ENCODE data around the gene IFFO2.

The IFFO2 gene

DNA sequence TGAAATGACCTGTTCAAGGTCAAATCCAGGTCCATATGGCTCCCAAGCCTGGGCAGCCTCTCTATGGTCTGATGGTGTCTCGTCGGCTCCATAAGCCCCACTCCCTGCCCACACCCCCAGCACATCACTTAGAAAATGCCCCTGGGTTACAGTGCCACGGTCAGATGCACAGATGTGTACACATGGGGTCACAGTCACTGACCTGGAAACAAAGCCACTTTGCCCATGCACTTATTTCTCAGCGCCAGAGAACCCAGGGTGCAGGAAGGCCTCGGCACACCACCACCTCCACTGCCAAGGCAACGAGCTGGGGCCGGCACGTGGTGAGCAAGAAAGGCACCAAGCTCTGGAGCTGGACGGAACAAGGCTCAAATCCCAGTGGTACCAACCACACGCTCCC, 24.7 kb downstream of the IFFO2 start:
- Histone ChIP-seq H3K9me3 (ENCODE audit: low read length) (no peaks in the 10 kb centered on the region), H3K4me1 (ENCODE audit: insufficient read depth, low read length) (peaks cover 22% of the 10 kb centered on the region), H3K36me3 (ENCODE audit: insufficient read depth, low read length) (no peaks in the 10 kb centered on the region), H3K4me3 (ENCODE audit: low read depth in 1 of 2, low read length in 2 of 2) (no peak overlapping the region), H3K27me3 (ENCODE audit: control insufficient read depth in 1 of 2, insufficient read depth in 2 of 2, low read length in 2 of 2) (no peaks in the 10 kb centered on the region), H3K9ac (ENCODE audit: low read length) (no peak overlapping the region), H3K27ac (ENCODE audit: low read depth, low read length) (no peak overlapping the region)

DNA sequence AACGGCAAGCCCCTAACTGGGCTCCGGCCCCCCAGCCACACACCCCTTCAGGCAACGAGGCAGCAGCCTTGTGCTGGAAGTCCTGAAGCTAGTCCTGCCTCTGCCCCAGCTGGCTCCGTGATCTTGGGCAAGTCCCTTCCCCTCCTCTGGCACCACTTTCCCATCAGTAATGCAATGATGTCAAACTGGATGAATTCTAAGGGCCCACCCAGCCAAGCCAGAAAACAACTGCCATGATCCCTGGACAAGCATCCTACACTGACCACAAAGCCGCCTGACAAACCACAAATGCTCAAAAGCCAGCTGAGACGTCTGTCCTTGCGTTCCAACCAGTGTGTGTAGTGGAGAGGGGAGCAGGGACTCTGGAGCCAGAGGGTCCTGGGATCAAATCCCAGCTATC, 26.8 kb downstream of the IFFO2 start:
- H3K4me1 ChIP-seq (ENCODE audit: insufficient read depth, low read length): peaks cover 25% of the 10 kb centered on the region
- H3K4me3 ChIP-seq (ENCODE audit: low read depth in 1 of 2, low read length in 2 of 2): no peak overlapping the region
- H3K9ac ChIP-seq (ENCODE audit: low read length): no peak overlapping the region
- H3K9me3 ChIP-seq (ENCODE audit: low read length): no peaks in the 10 kb centered on the region
- H3K27me3 ChIP-seq (ENCODE audit: control insufficient read depth in 1 of 2, insufficient read depth in 2 of 2, low read length in 2 of 2): no peaks in the 10 kb centered on the region
- no peaks in the 10 kb centered on the region for H3K36me3 ChIP-seq (ENCODE audit: insufficient read depth, low read length)
- no peak overlapping the region for H3K27ac ChIP-seq (ENCODE audit: low read depth, low read length)

DNA sequence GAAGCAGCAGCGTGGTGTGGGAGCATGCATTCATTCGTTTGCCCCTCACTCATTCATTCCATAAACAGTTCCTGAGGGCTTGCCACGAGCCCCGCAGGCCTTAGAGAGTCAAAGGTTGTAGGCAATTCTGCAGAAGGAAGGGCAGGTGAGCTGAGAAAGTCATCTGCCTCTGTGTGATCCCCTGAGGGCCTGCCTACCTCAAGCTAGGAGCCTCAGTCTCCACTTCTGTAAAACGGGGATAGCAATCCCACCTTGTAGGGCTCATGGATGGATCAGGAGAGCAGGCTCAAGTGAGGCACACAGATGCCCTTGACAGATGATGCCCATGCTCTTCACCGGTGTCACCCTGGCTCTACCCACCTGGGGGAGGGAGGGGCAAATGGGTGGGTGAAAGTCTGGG, 27.5 kb downstream of the IFFO2 start:
- H3K27ac ChIP-seq (ENCODE audit: low read depth, low read length): no peak overlapping the region
- no peaks in the 10 kb centered on the region for H3K27me3 ChIP-seq (ENCODE audit: control insufficient read depth in 1 of 2, insufficient read depth in 2 of 2, low read length in 2 of 2)
- peaks cover 31% of the 10 kb centered on the region for H3K4me1 ChIP-seq (ENCODE audit: insufficient read depth, low read length)
- no peak overlapping the region for H3K9ac ChIP-seq (ENCODE audit: low read length)
- H3K9me3 ChIP-seq (ENCODE audit: low read length): no peaks in the 10 kb centered on the region
- no peak overlapping the region for H3K4me3 ChIP-seq (ENCODE audit: low read depth in 1 of 2, low read length in 2 of 2)
- H3K36me3 ChIP-seq (ENCODE audit: insufficient read depth, low read length): no peaks in the 10 kb centered on the region

- no peaks in the 10 kb centered on the region for H3K36me3 ChIP-seq (ENCODE audit: insufficient read depth, low read length)
- H3K4me1 ChIP-seq (ENCODE audit: insufficient read depth, low read length): peaks cover 37% of the 10 kb centered on the region
- no peaks in the 10 kb centered on the region for H3K27me3 ChIP-seq (ENCODE audit: control insufficient read depth in 1 of 2, insufficient read depth in 2 of 2, low read length in 2 of 2)
- H3K9me3 ChIP-seq (ENCODE audit: low read length): no peaks in the 10 kb centered on the region
- no peak overlapping the region for H3K4me3 ChIP-seq (ENCODE audit: low read depth in 1 of 2, low read length in 2 of 2)
- H3K9ac ChIP-seq (ENCODE audit: low read length): no peak overlapping the region
- no peak overlapping the region for H3K27ac ChIP-seq (ENCODE audit: low read depth, low read length)
Measured at GRCh38 chr1:18928406-18928805, 28.1 kb downstream of the IFFO2 start.

DNA sequence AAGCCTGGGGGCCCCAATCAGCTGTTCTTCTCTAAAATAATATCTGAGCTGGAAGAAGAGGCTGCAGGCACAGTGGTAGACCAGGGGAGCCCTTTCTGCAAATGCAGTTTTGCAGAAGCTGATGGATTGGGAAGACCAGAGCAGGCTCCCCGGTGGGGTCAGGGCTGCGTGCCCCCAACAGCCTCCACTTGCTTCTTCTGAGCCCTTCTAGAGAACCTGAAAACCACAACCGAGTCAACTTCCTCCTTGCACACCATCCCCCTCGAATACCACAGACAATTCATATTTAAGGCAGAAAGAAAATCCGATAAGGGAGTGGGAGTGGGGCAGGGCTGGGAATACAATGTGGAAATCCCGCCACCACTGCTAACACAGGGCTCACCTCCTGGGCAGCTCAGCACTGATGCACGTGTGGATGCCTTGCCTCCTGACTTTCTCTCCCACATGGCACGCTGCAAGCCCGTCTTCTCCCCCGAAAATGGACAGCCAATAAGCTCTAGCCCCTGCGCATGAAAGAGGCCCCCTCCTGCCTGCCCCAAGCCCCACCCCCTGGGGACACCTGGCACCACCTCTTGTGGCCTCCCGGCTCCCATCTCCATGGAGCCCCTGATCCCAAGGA, 28.7 kb downstream of the IFFO2 start:
- Histone ChIP-seq H3K27me3 (ENCODE audit: control insufficient read depth in 1 of 2, insufficient read depth in 2 of 2, low read length in 2 of 2) (no peaks in the 10 kb centered on the region), H3K4me1 (ENCODE audit: insufficient read depth, low read length) (peaks cover 43% of the 10 kb centered on the region), H3K9ac (ENCODE audit: low read length) (no peak overlapping the region), H3K4me3 (ENCODE audit: low read depth in 1 of 2, low read length in 2 of 2) (no peak overlapping the region), H3K36me3 (ENCODE audit: insufficient read depth, low read length) (no peaks in the 10 kb centered on the region), H3K9me3 (ENCODE audit: low read length) (no peaks in the 10 kb centered on the region), H3K27ac (ENCODE audit: low read depth, low read length) (no peak overlapping the region)

GRCh38 chr1:18927082-18927653, 29.3 kb downstream of the IFFO2 start:
- Histone ChIP-seq H3K9ac (ENCODE audit: low read length) (no peak overlapping the region), H3K4me1 (ENCODE audit: insufficient read depth, low read length) (peaks cover 49% of the 10 kb centered on the region), H3K9me3 (ENCODE audit: low read length) (no peaks in the 10 kb centered on the region), H3K27ac (ENCODE audit: low read depth, low read length) (no peak overlapping the region), H3K4me3 (ENCODE audit: low read depth in 1 of 2, low read length in 2 of 2) (no peak overlapping the region), H3K36me3 (ENCODE audit: insufficient read depth, low read length) (no peaks in the 10 kb centered on the region), H3K27me3 (ENCODE audit: control insufficient read depth in 1 of 2, insufficient read depth in 2 of 2, low read length in 2 of 2) (no peaks in the 10 kb centered on the region)

DNA sequence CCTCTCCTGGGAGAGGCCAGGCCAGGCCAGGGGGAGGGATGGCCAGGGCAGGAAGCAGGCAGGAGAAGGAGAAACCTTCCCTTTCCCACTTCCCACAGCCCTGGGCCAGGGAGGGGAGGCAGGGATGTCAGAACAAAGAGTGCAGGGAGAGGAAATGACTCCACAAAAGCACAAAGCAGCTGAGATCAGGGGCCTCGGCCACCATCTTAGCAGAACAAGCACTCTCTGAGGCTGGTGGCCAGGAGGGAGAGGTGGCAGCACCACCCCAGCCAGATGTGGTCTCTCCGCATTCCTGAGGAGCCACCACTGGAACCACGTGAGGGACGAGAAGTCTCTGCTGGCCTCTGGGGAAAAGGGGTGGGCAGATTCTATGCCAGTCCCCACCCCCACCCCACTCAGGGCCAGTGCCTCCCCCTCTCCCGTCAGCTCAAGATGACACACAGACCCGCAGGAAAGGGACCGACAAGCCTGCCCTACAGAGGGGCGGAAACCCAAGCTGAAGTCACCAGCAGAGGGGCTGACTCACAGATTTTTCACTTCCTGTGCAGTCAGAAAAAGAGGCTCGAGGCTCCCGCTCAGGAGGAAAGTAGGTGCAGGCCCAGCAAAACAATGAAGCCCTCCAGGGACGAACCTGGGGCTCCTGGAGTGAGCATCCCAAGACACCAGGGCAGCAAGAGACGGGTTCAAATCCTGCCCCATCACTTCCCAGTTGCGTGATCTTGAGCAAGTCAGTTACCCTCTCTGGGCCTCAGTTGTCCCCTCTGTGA, 30.0 kb downstream of the IFFO2 start:
- Histone ChIP-seq H3K4me1 (ENCODE audit: insufficient read depth, low read length) (peaks cover 56% of the 10 kb centered on the region), H3K27me3 (ENCODE audit: control insufficient read depth in 1 of 2, insufficient read depth in 2 of 2, low read length in 2 of 2) (no peaks in the 10 kb centered on the region), H3K9me3 (ENCODE audit: low read length) (no peaks in the 10 kb centered on the region), H3K27ac (ENCODE audit: low read depth, low read length) (no peak overlapping the region), H3K9ac (ENCODE audit: low read length) (no peak overlapping the region), H3K4me3 (ENCODE audit: low read depth in 1 of 2, low read length in 2 of 2) (no peak overlapping the region), H3K36me3 (ENCODE audit: insufficient read depth, low read length) (no peaks in the 10 kb centered on the region)

DNA sequence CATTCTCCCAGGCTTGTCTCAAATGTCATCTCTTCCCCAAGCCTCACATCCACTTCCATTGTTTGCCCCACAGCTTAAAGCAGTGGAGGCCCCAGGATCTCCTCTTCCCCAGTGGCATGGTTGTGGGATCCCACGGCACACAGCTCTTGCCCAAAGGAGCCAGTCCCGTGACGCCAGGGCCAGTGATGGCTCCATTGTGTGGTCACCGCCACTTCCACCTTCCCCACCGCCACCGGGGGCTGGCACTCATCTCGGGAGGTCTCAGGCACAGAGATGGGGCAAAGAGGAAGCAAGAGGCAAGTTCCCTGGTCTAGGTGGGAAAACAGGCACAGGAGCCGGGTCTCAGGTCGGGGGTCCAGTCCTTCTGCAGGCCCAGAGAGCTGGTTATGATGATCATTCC, 31.2 kb downstream of the IFFO2 start:
- peaks cover 10% of the 10 kb centered on the region for H3K36me3 ChIP-seq (ENCODE audit: insufficient read depth, low read length)
- no peak overlapping the region for H3K9ac ChIP-seq (ENCODE audit: low read length)
- H3K9me3 ChIP-seq (ENCODE audit: low read length): no peaks in the 10 kb centered on the region
- no peak overlapping the region for H3K27ac ChIP-seq (ENCODE audit: low read depth, low read length)
- no peak overlapping the region for H3K4me3 ChIP-seq (ENCODE audit: low read depth in 1 of 2, low read length in 2 of 2)
- H3K4me1 ChIP-seq (ENCODE audit: insufficient read depth, low read length): peaks cover 61% of the 10 kb centered on the region
- no peaks in the 10 kb centered on the region for H3K27me3 ChIP-seq (ENCODE audit: control insufficient read depth in 1 of 2, insufficient read depth in 2 of 2, low read length in 2 of 2)

DNA sequence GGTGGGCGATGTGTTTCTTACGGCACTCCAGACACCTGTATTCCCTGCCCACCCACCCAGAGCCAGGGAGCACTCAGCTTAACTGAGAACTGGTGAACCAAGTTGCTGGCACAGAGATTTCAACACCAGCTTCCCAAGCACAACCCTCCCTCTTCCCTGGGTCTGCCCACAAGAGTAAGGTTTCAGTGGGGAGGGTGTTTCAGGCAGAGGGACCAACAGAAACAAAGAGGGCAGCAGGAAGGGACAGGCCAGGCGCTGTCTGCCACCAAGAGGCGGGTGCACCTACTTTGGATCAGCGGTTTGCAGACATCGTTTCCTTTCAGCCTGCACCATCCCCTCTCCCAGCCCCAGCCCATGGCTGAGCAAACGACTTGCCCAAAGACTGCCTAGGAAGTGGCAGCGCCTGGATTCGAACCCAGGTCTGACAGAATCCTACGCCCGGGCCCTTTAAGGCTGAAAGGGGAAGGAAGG, 32.2 kb downstream of the IFFO2 start:
- Histone ChIP-seq H3K4me1 (ENCODE audit: insufficient read depth, low read length) (peaks cover 61% of the 10 kb centered on the region), H3K9me3 (ENCODE audit: low read length) (no peaks in the 10 kb centered on the region), H3K27ac (ENCODE audit: low read depth, low read length) (no peak overlapping the region), H3K36me3 (ENCODE audit: insufficient read depth, low read length) (peaks cover 11% of the 10 kb centered on the region), H3K27me3 (ENCODE audit: control insufficient read depth in 1 of 2, insufficient read depth in 2 of 2, low read length in 2 of 2) (no peaks in the 10 kb centered on the region), H3K4me3 (ENCODE audit: low read depth in 1 of 2, low read length in 2 of 2) (no peak overlapping the region), H3K9ac (ENCODE audit: low read length) (no peak overlapping the region)

GRCh38 chr1:18923756-18924211, 32.7 kb downstream of the IFFO2 start:
- H3K4me3 ChIP-seq (ENCODE audit: low read depth in 1 of 2, low read length in 2 of 2): no peak overlapping the region
- no peak overlapping the region for H3K9ac ChIP-seq (ENCODE audit: low read length)
- peaks cover 61% of the 10 kb centered on the region for H3K4me1 ChIP-seq (ENCODE audit: insufficient read depth, low read length)
- no peaks in the 10 kb centered on the region for H3K9me3 ChIP-seq (ENCODE audit: low read length)
- H3K27ac ChIP-seq (ENCODE audit: low read depth, low read length): peak overlapping the region; percentile 35
- H3K36me3 ChIP-seq (ENCODE audit: insufficient read depth, low read length): peaks cover 11% of the 10 kb centered on the region
- no peaks in the 10 kb centered on the region for H3K27me3 ChIP-seq (ENCODE audit: control insufficient read depth in 1 of 2, insufficient read depth in 2 of 2, low read length in 2 of 2)

DNA sequence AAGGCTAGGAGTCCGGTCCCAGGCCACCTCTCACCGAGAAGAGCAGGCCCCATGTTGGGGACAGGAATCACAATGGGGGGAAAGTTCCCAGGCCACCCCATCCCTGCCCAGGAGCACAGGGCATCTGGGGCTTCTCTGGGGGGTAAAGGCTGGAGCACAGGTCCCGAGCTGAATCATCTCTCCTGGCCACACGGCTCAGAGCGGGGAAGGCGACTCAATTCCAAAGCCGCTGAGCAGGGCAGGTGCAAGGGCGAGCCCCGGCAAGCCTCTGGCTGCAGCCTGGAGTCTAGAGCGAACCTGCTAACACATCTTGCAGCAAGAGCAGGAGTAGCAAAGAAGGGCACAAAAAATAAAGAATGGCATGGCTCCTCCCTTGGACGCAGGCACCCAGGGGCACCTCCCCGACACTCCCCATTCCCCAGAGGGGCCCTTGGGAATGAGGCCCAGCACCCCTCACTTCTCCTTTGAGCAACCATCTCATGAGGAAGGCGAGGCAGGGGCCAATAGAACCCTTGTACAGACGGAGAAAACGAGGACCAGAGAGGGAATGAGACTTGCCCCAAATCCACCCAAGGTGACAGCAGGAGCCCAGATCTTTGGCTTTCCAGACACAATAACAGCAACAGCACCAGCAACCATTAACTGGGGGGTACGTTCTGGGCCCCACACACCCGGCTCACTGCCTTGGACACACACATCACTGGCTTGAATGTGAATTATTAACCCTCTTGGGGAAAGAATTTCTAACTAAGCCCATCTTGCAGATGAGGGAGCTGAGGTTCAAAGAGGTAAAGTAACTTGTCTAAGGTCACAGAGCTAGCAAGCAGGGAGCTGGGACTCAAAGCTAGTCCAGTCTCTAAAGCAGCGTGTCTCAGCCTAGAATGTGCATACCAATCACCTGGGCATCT, 33.4 kb downstream of the IFFO2 start:
- H3K4me3 ChIP-seq (ENCODE audit: low read depth in 1 of 2, low read length in 2 of 2): peak overlapping the region in 1 of 2 donors; percentile 46
- H3K27ac ChIP-seq (ENCODE audit: low read depth, low read length): peak overlapping the region; percentile 92
- peaks cover 56% of the 10 kb centered on the region for H3K4me1 ChIP-seq (ENCODE audit: insufficient read depth, low read length)
- H3K9me3 ChIP-seq (ENCODE audit: low read length): no peaks in the 10 kb centered on the region
- H3K9ac ChIP-seq (ENCODE audit: low read length): peak overlapping the region; percentile 80
- no peaks in the 10 kb centered on the region for H3K27me3 ChIP-seq (ENCODE audit: control insufficient read depth in 1 of 2, insufficient read depth in 2 of 2, low read length in 2 of 2)
- peaks cover 11% of the 10 kb centered on the region for H3K36me3 ChIP-seq (ENCODE audit: insufficient read depth, low read length)

Data from muscle layer of colon (tissue), 2 donors.